Natural killer cell treated with Interleukin-12 subunit alpha and Interleukin-12 subunit beta and Interleukin-15 and Interleukin-18, amount 100 ng/mL, for 72 hours (primary cell): ENCODE results near the gene ALPL. TPM values are rescaled to one million over a fixed set of nuclear protein-coding genes. Genes with fewer than 3 reads are reported as not detected.

Experiments
- ATAC-seq, 2 donors: fragments of 150-1000 bp; cut with Tn5 transposase in 1 of 2; sonication (Bioruptor Pico), chemical (Tn5 transposase) in 1 of 2; 2 replicates each; pipeline ENCODE4 v1.10.0; 2021
- DNase-seq: peaks from one replicate; pipeline ENCODE4 v3.0.0; 2022; ENCODE audit warnings: low spot score
- H3K27ac Mint-ChIP-seq, 2 donors: 1 replicate in 1 of 2; 2 replicates in 1 of 2; pipeline ENCODE4 v1.8.0; 2022; ENCODE audit warnings: mixed read lengths in 2 of 2, mild to moderate bottlenecking in 1 of 2, moderate library complexity in 1 of 2
- H3K27me3 Mint-ChIP-seq, 2 donors: 1 replicate in 1 of 2; 2 replicates in 1 of 2; pipeline ENCODE4 v1.8.0; 2022; ENCODE audit warnings: mixed read lengths in 2 of 2
- H3K36me3 Mint-ChIP-seq: one replicate; pipeline ENCODE4 v1.8.0; 2022; ENCODE audit warnings: mixed read lengths
- H3K4me1 Mint-ChIP-seq, 2 donors: 1 replicate in 1 of 2; 2 replicates in 1 of 2; pipeline ENCODE4 v1.8.0; 2022; ENCODE audit warnings: low read depth in 2 of 2, mixed read lengths in 2 of 2, mild to moderate bottlenecking in 1 of 2
- H3K4me3 Mint-ChIP-seq: one replicate; pipeline ENCODE4 v1.8.0; 2022; ENCODE audit warnings: mixed read lengths
- H3K9me3 Mint-ChIP-seq: 2 replicates; pipeline ENCODE4 v1.8.0; 2022; ENCODE audit warnings: mixed read lengths
- total RNA-seq, 2 donors: library from RNA; stranded (reverse); gene quantifications; one replicate each; pipeline ENCODE4 v1.2.3, GENCODE V29; 2022

Gene ALPL
- total RNA-seq, 2 donors from 2014 or later: not detected

DNA sequence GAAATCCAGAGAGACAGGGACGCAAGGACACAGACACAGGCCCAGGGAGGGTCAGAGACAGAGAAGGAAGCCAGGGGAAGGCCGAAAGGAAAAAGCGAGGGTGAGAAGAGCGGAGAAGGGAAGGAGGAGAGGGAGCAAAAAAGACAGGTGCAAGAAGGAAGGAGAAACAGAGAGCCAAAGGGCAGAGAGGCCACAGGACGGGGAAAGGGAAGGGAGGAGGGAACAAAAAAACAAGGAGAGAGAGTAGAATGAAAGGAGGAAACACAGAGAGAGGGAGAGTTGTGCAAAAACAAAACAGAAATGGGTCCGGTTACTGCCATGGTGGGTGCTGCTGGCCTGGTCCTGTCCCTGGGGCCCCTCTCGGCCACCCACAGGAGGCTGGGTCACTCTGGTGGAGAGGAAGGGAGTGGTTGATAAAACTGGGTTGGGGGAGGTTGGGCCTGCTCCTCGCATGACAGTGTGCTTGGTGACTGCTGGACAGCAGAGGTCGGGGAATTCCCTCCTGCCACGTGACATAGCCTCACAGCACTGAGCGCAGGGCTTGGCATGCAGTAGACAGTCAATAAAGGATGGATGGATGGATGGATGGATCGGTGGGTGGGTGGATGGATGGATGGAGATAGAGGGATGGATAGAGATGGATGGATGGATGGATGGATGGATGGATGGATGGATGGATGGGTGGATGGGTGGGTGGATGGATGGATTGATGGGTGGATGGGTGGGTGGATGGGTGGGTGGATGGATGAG is 95.2 kb downstream of the ALPL start:
- Mint-ChIP-seq H3K36me3 (no peaks in the 10 kb centered on the region), H3K4me1 (peaks cover 11 to 13% of the 10 kb centered on the region in 2 donors), H3K27me3 (peaks cover 6 to 7% of the 10 kb centered on the region in 2 donors), H3K9me3 (no peaks in the 10 kb centered on the region), H3K4me3 (no peak overlapping the region), H3K27ac (no peak overlapping the region)
- no peak for ATAC-seq
- DNase-seq: no peak

DNA sequence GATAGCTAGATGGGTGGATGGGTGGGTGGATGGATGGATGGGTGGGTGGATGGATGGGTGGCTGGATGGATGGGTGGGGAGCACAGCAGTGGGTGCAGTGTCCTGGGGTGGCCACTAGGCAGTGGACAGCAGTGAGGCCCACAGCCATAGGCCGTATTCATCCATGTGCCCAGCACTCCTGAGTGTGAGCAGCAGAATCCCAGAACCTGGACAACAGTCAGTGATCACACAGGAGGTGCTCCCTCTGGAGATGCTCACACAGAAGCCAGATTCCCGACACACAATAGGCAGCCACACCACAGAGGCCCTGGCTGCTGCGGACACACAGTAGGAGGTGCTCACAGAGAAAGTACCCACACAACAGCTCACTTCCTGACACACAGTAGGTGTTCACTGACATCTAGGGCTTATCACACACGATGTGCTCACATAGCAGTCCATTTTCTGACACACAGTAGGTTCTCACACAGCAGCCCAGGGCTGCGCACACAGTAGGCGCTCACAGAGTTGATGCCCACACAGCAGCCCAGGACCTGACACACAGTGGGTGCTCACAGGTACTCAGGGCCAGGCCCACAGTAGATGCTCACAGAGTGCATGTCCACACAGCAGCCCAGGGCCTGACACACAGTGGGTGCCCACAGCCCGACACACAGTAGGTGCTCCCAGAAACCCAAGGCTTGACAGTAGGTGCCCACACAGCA is 95.9 kb downstream of the ALPL start:
- DNase-seq (no peak), ATAC-seq (no peak)
- Mint-ChIP-seq H3K9me3 (no peaks in the 10 kb centered on the region), H3K27ac (no peak overlapping the region), H3K36me3 (no peaks in the 10 kb centered on the region), H3K4me3 (no peak overlapping the region), H3K4me1 (peaks cover 11 to 13% of the 10 kb centered on the region in 2 donors), H3K27me3 (peaks cover 6 to 7% of the 10 kb centered on the region in 2 donors)

DNA sequence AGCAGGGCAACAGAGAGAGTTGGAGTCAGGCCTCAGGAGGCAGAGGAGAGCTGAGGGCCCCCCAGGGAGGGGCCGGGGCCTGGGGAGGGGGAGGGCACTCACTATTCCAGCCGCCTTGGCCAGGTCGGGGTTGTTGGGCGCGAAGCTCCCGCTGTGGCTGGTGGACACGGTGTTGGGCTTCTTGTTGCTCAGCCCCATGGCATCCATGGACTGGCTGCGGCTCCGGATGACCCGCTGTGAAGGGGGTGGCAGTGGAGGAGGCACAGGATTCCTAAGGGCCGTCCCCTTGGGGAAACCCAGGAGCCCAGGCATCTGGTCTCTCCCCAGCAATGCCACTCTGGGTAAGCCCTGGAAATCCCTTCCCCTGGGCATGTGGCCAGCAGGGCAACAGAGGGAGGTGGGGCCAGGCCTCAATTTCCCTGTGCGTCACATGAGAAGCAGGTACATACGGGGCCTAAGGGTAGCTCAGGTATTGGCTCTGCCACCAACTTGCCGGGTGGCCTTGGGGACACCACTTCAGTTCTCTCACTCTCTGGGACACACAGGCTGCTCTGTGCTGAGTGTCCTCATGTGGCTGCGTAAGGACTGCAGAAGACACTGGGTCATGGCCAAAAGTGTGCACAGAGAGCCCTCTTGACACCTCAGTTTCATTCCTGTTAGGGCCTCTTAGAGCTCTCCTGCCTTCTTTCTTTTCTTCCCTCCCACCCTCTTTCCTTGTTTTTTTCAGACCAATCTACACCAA is 96.9 kb downstream of the ALPL start:
- Mint-ChIP-seq H3K27ac (no peak overlapping the region), H3K9me3 (no peaks in the 10 kb centered on the region), H3K4me3 (no peak overlapping the region), H3K36me3 (no peaks in the 10 kb centered on the region), H3K27me3 (peaks cover 6 to 7% of the 10 kb centered on the region in 2 donors), H3K4me1 (peaks cover 11 to 13% of the 10 kb centered on the region in 2 donors)
- ATAC-seq (no peak), DNase-seq (no peak)

GRCh38 chr1:21607549-21608529 is 98.6 kb downstream of the ALPL start:
- H3K36me3 Mint-ChIP-seq: no peaks in the 10 kb centered on the region
- no peak overlapping the region for H3K27ac Mint-ChIP-seq
- peak; percentile 82 to 94 for ATAC-seq
- H3K4me3 Mint-ChIP-seq: peak overlapping the region; percentile 41
- peaks cover 6 to 7% of the 10 kb centered on the region in 2 donors for H3K27me3 Mint-ChIP-seq
- peak; percentile 83 for DNase-seq
- peaks cover 11 to 13% of the 10 kb centered on the region in 2 donors for H3K4me1 Mint-ChIP-seq
- H3K9me3 Mint-ChIP-seq: no peaks in the 10 kb centered on the region

GRCh38 chr1:21608798-21609197 is 99.6 kb downstream of the ALPL start:
- Mint-ChIP-seq H3K27ac (no peak overlapping the region), H3K27me3 (peaks cover 6 to 7% of the 10 kb centered on the region in 2 donors), H3K9me3 (no peaks in the 10 kb centered on the region), H3K36me3 (no peaks in the 10 kb centered on the region), H3K4me3 (no peak overlapping the region), H3K4me1 (peaks cover 11 to 13% of the 10 kb centered on the region in 2 donors)
- ATAC-seq (no peak), DNase-seq (no peak)

- peaks cover 6 to 7% of the 10 kb centered on the region in 2 donors for H3K27me3 Mint-ChIP-seq
- no peaks in the 10 kb centered on the region for H3K36me3 Mint-ChIP-seq
- no peak overlapping the region for H3K4me3 Mint-ChIP-seq
- no peaks in the 10 kb centered on the region for H3K9me3 Mint-ChIP-seq
- no peak for DNase-seq
- no peak for ATAC-seq
- peaks cover 11 to 13% of the 10 kb centered on the region in 2 donors for H3K4me1 Mint-ChIP-seq
- H3K27ac Mint-ChIP-seq: no peak overlapping the region
Observed at GRCh38 chr1:21610027-21610426, 100.8 kb downstream of the ALPL start.

DNA sequence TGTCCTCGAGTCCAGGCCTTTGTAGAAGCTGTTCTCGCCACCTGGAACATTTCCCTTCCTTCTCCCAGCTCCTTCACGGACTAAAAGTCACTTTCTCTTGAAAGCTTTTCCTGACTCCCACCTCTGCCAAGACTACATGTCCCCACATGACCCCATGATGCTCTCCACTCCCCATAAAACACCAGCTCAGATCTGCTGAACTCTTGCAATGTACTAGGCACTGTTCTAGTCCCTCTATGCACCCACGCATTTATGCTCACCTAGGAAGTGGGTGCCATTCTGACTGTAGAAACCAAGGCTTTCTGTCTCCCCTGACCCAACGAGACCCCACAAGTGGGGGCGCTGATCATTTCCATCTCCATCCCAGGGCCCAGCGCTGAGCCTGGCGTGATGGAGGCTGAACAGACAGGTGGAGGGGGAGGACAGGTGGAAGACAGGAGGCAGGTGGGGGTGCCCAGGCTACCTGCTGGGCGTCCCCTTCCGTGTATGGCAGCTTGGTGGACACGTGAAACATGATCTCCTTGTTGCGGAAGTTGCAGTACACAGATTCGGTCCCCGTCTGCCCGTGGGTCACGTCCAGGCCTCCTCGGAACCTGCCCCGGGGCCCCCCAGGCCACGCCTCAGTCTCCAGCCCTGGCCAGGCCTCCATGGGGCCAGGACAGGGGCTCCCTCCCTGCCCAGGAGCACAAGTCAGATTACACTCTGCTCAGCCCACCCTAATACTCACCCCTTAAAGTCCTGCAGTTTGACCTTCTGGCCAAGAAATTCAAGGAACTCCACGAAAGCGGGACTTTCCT is 102.0 kb downstream of the ALPL start:
- H3K9me3 Mint-ChIP-seq: no peaks in the 10 kb centered on the region
- H3K4me3 Mint-ChIP-seq: no peak overlapping the region
- H3K27ac Mint-ChIP-seq: no peak overlapping the region
- DNase-seq: no peak
- no peaks in the 10 kb centered on the region for H3K36me3 Mint-ChIP-seq
- peaks cover 6 to 7% of the 10 kb centered on the region in 2 donors for H3K27me3 Mint-ChIP-seq
- peaks cover 11 to 13% of the 10 kb centered on the region in 2 donors for H3K4me1 Mint-ChIP-seq
- ATAC-seq: no peak

DNA sequence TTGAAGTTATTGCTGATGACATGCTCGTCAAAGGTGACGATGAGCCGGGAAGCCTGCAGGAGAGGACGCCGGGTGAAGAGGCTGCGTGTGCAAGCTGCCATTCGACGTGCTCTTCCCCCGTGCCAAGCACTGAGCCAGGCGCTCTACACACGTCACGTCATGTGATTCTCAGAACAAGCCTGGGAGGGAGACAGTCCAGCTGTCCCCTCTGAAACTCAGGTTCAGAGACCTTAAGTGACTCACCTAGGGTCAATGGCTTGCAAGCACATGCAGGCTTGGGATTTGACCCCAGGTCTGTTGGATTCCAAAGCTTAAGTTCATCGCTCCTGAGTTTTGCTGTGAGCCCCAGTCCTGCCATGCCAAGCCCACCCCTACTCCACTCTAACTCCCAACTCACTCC is 102.8 kb downstream of the ALPL start:
- Mint-ChIP-seq H3K9me3 (no peaks in the 10 kb centered on the region), H3K4me1 (peaks cover 11 to 13% of the 10 kb centered on the region in 2 donors), H3K36me3 (no peaks in the 10 kb centered on the region), H3K27ac (no peak overlapping the region), H3K27me3 (peaks cover 6 to 7% of the 10 kb centered on the region in 2 donors), H3K4me3 (no peak overlapping the region)
- ATAC-seq: no peak
- DNase-seq: no peak

- H3K9me3 Mint-ChIP-seq: no peaks in the 10 kb centered on the region
- peaks cover 0 to 3% of the 10 kb centered on the region in 2 donors for H3K27me3 Mint-ChIP-seq
- no peak overlapping the region for H3K4me3 Mint-ChIP-seq
- ATAC-seq (no peak), DNase-seq (no peak)
- no peak overlapping the region for H3K27ac Mint-ChIP-seq
- no peaks in the 10 kb centered on the region for H3K36me3 Mint-ChIP-seq
- H3K4me1 Mint-ChIP-seq: peaks cover under 1 to 2% of the 10 kb centered on the region in 2 donors
Observed at GRCh38 chr1:21613072-21613867, 104.0 kb downstream of the ALPL start.

DNA sequence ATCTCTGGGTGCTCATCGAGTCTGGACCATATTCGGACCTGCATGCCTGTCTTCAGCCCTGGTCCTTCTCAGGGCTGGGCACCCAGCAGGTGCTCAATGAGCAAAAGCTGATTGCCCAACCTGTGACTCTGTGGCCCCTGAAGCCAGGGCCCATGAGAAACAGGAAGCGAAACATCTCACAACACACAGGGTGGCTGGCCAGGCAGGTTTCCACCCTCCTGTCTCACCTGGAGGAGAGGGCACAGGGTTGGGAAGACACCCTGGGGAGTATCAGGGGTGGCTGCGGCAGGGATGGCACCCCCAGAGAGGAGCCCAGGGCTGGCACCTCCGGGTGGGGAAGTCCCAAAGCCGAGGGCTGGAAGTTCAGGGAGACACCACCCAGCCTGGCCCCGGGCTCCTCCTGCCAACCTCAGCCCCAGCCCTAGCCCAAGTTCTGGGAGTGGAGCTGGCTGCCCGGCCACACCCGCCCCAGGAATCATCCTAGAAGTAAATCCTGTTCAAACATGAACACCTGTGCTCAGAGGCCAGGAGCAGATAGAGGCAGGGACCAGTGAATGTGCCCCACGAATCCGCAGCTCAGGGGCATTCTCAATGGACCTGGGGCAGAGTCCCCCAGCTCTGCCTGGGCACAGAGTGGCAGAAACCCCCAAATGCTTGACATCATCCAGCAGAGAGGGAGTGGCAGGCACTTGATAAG is 105.3 kb downstream of the ALPL start:
- Mint-ChIP-seq H3K9me3 (no peaks in the 10 kb centered on the region), H3K36me3 (no peaks in the 10 kb centered on the region), H3K27ac (no peak overlapping the region), H3K4me1 (no peaks in the 10 kb centered on the region), H3K4me3 (no peak overlapping the region), H3K27me3 (peaks cover 0 to 3% of the 10 kb centered on the region in 2 donors)
- DNase-seq: no peak
- ATAC-seq: no peak

- no peak overlapping the region for H3K27ac Mint-ChIP-seq
- no peak for ATAC-seq
Observed at GRCh38 chr1:21616372-21616771, 107.1 kb downstream of the ALPL start.

More at GRCh38 chr1:21616372-21616771, 107.1 kb downstream of the ALPL start:
- no peak for DNase-seq
- no peak overlapping the region for H3K4me3 Mint-ChIP-seq
- no peaks in the 10 kb centered on the region for H3K36me3 Mint-ChIP-seq
- peaks cover 8 to 9% of the 10 kb centered on the region in 2 donors for H3K27me3 Mint-ChIP-seq
- no peaks in the 10 kb centered on the region for H3K9me3 Mint-ChIP-seq
- peaks cover 0 to under 1% of the 10 kb centered on the region in 2 donors for H3K4me1 Mint-ChIP-seq
